22Rv1 (cell line): ENCODE results near the gene OR5C1.
A peak's percentile ranks its signal among the peaks of the same experiment; 100 is the strongest.
"Not testable (repeated sequence)": the region's sequence is repeated elsewhere in the genome, so short reads cannot be mapped to it uniquely, and the experiment has no call there.

Source experiments
- H3K27ac ChIP-seq: fragments of 450-650 bp; 2 replicates; pipeline ENCODE4 v1.5.1; 2017
- ZFX ChIP-seq: fragments of 450-650 bp; IDR thresholded peaks from 2 replicates; pipeline ENCODE4 v1.6.1; 2017; ENCODE audit warnings: antibody characterized with exemption, borderline replicate concordance
- TF ChIP-seq, protein P1 (sequence below): fragments of 450-650 bp; IDR thresholded peaks from 2 replicates; pipeline ENCODE4 v1.5.1; 2017; ENCODE audit warnings: mild to moderate bottlenecking

The OR5C1 gene

DNA sequence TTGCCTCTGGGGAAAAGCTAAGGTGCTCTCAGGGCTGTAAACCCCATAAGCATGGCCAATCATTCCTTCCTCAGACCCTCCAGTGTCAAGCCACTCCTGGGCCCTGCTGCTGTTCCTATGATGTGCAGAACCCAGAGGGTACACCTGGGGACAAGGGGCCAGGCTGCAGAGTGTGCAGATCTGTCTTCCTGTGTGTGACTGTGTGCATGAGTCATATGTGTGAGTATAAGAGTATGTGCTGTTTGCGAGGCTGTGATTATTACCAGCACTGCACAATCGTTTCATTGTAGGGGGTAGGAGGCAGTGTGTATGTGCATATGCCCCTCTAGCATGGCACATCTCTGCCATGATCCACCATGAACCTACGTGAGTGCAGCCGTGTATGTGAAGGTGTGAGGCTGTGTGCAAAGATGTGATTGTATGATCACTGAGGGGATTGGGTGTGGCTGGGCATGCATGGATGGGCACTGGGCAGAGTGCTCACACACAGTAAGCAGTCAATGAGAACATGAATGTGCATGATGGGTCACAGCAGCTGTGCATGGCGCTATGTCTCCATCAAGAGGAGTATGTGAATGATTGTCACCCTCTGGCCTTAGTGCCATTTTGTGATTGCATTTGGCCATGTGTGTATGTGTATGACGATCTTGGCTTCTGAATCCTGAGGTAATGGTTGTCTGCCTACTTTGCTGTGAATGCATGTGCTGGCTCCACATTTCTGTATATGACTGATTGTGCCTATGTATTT lies 8.8 kb downstream of the OR5C1 start:
- TF ChIP-seq ZFX, result no peak
- TF ChIP-seq, protein P1, sequence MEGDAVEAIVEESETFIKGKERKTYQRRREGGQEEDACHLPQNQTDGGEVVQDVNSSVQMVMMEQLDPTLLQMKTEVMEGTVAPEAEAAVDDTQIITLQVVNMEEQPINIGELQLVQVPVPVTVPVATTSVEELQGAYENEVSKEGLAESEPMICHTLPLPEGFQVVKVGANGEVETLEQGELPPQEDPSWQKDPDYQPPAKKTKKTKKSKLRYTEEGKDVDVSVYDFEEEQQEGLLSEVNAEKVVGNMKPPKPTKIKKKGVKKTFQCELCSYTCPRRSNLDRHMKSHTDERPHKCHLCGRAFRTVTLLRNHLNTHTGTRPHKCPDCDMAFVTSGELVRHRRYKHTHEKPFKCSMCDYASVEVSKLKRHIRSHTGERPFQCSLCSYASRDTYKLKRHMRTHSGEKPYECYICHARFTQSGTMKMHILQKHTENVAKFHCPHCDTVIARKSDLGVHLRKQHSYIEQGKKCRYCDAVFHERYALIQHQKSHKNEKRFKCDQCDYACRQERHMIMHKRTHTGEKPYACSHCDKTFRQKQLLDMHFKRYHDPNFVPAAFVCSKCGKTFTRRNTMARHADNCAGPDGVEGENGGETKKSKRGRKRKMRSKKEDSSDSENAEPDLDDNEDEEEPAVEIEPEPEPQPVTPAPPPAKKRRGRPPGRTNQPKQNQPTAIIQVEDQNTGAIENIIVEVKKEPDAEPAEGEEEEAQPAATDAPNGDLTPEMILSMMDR, result no peak
- no peak overlapping the region for H3K27ac ChIP-seq

DNA sequence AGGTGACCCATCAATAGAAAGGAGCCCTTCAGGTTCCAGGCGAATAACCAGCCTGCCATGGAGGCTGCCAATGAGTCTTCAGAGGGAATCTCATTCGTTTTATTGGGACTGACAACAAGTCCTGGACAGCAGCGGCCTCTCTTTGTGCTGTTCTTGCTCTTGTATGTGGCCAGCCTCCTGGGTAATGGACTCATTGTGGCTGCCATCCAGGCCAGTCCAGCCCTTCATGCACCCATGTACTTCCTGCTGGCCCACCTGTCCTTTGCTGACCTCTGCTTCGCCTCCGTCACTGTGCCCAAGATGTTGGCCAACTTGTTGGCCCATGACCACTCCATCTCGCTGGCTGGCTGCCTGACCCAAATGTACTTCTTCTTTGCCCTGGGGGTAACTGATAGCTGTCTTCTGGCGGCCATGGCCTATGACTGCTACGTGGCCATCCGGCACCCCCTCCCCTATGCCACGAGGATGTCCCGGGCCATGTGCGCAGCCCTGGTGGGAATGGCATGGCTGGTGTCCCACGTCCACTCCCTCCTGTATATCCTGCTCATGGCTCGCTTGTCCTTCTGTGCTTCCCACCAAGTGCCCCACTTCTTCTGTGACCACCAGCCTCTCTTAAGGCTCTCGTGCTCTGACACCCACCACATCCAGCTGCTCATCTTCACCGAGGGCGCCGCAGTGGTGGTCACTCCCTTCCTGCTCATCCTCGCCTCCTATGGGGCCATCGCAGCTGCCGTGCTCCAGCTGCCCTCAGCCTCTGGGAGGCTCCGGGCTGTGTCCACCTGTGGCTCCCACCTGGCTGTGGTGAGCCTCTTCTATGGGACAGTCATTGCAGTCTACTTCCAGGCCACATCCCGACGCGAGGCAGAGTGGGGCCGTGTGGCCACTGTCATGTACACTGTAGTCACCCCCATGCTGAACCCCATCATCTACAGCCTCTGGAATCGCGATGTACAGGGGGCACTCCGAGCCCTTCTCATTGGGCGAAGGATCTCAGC lies 11.6 kb downstream of the OR5C1 start, which contains the start of gene OR1K1:
Gene OR1K1, plus strand, starts transcription at position 58 of the 995 bp plus-strand sequence. Its CDS starts 0 bp downstream, at position 58.
- no peak for TF ChIP-seq ZFX
- TF ChIP-seq, protein P1, result no peak
- H3K27ac ChIP-seq, result no peak within 1 kb of the TSS

DNA sequence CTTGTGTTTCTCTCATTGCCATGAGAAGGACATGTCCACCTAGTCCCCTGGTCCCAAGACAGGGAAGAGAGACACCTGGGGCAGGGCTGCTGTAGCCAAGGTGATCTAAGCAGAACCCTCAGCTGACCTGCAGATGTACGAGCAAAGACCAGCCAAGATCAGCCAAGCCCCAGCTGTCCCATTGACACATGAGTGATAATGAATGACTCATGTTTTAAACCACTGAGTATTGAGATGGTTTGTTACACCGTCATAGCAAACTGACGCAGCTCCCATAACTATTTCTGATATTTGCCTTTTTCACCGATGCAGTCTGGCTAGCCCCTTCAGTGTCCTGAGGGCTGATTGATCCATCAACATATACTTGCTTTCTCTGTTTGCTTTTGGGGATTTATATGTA lies 17.9 kb downstream of the OR5C1 start:
- H3K27ac ChIP-seq, result no peak overlapping the region
- TF ChIP-seq, protein P1, result no peak

DNA sequence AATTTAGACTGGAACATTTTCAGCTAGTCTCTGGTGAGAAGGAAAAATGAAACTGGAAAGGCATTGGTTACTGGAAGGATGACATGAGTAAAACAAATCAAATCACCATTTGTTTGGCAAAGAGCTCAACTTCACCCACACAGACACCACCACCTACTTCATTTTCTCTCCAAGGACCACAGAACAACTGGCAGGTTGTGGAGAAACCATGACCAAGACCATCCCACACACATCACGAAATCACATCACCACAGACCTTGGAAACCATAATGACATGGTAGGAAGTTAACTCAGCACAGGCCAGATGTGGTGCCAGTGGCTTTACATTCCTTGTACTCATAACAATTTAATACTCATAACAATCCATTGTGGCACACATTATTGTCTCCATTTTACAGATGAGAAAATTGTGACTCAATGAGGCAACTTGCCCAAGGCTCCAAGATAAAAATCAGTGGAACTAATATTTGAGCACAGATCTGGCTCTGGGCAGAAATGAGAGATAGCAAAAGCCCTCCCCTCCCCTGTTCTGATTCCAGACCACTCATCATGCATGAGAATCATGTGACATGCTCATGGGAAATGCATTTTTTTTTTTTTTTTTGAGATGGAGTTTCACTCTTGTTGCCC lies 18.7 kb downstream of the OR5C1 start:
- TF ChIP-seq, protein P1, result no peak
- no peak overlapping the region for H3K27ac ChIP-seq

DNA sequence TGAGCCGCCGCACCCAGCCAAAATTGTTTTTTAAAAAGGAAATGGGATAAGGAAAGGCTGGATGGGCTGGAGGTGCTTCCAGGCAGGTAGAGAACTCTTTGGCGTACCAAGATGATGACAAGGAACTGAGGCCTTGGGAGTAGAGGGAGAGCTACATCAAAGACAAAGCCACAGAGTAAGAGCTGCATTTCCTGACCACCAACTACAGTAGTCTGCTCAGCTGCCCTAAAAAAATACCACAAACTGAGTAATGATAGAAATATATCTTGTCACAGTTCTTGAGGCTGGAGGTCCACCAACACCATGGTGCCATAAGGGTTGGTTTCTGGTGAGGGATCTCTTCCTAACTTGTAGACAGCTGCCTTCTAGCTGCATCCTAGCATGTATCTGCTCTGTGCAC lies 19.4 kb downstream of the OR5C1 start:
- no peak for TF ChIP-seq ZFX
- TF ChIP-seq, protein P1, result no peak

DNA sequence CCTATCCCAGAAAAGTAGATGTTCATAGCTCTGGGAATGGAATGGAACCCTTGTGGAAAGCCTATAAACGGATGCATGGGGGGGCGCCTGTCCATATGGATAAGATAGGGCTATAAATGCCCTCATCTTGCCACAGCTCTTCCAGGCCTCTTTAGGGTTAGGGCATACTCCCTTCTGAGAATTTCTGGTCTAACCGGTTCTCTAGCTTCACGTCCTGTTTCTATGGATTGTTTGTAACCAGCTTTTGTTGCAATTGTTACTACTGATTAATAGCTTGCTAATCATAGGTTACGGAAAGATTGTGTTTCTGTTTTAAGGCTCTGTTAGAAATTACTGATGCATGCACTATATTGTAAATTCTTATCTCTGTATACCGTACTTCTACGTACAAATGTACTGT lies 20.5 kb downstream of the OR5C1 start:
- not testable (repeated sequence) for H3K27ac ChIP-seq

More for the DNA sequence above, 19.4 kb downstream of the OR5C1 start:
- no peak overlapping the region for H3K27ac ChIP-seq

DNA sequence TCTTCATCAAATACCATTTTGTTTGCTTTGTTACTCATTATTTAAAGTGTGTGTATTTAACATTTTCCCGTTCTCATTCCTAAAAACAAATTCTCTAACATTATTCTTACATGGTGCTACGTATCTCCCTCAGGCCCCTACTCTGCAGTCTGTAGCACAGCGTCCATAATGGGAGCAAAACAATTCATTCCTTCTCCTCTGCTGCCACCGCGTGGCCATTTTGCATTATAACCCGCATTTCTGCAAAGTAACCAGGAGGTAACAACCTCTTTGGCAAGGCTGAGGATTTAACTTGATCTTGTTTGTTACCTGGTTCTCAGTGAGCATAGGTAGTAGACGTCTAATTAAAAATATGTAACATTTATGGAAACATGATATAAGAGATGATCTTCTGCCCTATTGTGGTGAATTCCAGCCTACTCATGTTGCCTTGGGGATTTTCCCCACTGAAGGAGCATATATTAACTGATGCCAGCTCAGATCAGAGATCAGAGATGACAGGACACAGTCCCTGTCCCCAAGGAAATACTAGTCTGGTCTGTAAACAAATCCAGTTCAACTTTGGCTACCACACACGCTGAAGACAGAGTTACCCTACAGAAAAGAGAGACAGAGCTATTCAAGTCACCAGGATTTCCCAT lies 21.7 kb downstream of the OR5C1 start:
- H3K27ac ChIP-seq, result no peak overlapping the region
- TF ChIP-seq, protein P1, result peak; percentile 79
- no peak for TF ChIP-seq ZFX
